NB4 (cell line): Measurements from ENCODE around the gene PPID.
A peak's percentile ranks its signal among the peaks of the same experiment; 100 is the strongest.
"Not testable (repeated sequence)": the region's sequence is repeated elsewhere in the genome, so short reads cannot be mapped to it uniquely, and the experiment has no call there.

ENCODE experiments used
- DNase-seq: peaks from one replicate; pipeline ENCODE4 v3.0.0; 2010; ENCODE audit warnings: low read depth
- H3K4me3 ChIP-seq: one replicate; pipeline ENCODE4 v1.5.1; 2011; ENCODE audit warnings: mild to moderate bottlenecking, low read depth, low read length, moderate library complexity
- CTCF ChIP-seq: IDR thresholded peaks from one replicate; pipeline ENCODE4 v1.5.1; 2012; ENCODE audit warnings: low read depth, low read length
- MAX ChIP-seq: IDR thresholded peaks from 2 replicates; pipeline ENCODE4 v1.6.1; 2011; ENCODE audit warnings: low read depth, low read length
- MYC ChIP-seq: IDR thresholded peaks from 2 replicates; pipeline ENCODE4 v1.6.1; 2011; ENCODE audit warnings: low read depth, low read length
- POLR2A ChIP-seq: IDR thresholded peaks from 2 replicates; pipeline ENCODE4 v1.6.1; 2011; ENCODE audit warnings: mild to moderate bottlenecking; ENCODE audit not compliant: insufficient read length; ENCODE audit errors: extremely low read depth

Gene PPID

DNA sequence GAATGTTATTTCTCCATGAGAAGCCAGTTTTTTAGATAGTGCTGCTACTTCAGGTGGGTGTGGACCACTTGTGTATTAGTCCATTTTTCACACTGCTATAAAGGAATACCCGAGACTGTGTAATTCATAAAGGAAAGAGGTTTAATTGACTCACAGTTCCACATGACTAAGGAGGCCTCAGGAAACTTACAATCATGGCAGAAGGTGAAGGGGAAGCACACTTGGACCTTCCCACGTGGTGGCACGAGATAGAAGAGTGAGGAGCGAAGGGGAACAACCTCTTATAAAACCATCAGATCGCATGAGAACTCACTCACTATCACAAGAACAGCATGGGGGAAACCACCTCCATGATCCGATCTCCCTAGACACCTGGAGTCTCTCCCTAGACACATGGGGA is 3.4 kb upstream of the PPID start:
- no peak overlapping the region for H3K4me3 ChIP-seq
- TF ChIP-seq MAX, result no peak
- TF ChIP-seq MYC, result no peak
- TF ChIP-seq CTCF, result no peak
- no peak for TF ChIP-seq POLR2A
- DNase-seq, result no peak

DNA sequence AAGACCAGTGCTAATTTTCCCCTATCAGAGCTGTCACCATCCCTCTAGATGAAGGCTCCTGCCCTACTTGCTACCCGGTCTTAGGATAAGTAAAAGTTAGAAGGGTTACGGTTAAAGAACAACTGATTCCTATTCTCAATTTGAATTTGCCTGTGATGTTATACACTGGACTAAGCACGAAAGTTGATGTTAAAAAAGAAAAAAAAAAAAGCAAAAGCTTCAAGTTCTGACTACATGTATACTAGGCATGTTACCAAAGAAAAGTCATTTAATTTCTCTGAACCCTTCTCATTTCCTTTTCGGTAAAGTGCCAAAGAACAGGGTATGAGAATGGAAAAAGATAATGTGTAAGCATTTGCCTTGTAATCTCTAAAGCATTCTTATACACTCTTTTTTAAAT is 1.4 kb upstream of the PPID start:
- DNase-seq, result no peak
- no peak overlapping the region for H3K4me3 ChIP-seq
- TF ChIP-seq MAX, result no peak
- no peak for TF ChIP-seq CTCF

DNA sequence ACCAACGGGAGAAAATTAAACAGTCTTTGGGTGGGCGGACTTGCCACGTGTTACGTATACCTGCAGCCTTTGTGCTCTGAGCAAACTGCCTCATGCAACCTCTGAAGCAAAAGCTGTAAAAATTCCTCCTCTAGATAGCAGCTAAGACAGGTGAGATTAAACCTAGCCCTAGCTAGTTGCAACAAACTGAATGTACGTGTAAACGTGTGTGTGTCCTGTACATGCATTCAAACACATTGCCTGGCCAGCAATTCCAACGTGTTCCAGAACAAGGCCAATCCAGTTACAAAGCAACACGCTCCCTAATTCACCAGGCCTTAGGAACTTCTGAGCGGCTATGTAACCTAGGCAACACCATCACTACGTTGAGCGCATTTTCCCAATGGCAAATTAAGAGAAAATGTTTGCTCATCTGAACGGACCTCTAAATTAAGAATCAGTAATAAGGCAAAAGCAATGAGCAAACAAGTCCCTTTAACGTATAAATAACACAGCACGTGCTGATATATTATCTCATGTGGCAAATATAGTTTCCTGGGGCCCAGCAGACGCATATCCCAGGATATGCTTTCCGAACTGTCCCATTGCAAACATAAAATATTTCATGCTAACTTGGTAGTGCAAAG is 792 bp downstream of the PPID start:
- TF ChIP-seq MAX (no peak), MYC (no peak), POLR2A (no peak), CTCF (no peak)
- DNase-seq, result peak; percentile 24
- peak overlapping the region; percentile 97 for H3K4me3 ChIP-seq

DNA sequence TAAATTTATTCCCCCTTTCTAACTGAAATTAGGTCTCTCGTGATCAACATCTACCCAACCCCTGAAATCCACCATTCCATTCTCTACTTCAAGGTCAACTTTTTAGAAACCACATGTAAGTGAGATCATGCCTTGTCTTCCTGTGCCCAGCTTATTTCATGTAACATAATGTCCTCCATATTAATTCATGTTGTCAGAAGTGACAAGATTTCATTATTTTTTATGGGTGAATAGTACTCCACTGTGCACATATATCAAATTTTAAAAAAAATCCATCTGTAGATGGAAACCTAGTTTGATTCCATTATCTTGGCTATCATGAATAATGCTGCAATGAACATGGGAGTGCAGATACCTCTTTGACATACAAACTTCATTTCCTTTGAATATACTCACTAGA is 1.5 kb downstream of the PPID start:
- peak overlapping the region; percentile 97 for H3K4me3 ChIP-seq
- DNase-seq, result no peak
- no peak for TF ChIP-seq MYC
- TF ChIP-seq POLR2A, result no peak
- TF ChIP-seq MAX, result no peak
- TF ChIP-seq CTCF, result no peak

DNA sequence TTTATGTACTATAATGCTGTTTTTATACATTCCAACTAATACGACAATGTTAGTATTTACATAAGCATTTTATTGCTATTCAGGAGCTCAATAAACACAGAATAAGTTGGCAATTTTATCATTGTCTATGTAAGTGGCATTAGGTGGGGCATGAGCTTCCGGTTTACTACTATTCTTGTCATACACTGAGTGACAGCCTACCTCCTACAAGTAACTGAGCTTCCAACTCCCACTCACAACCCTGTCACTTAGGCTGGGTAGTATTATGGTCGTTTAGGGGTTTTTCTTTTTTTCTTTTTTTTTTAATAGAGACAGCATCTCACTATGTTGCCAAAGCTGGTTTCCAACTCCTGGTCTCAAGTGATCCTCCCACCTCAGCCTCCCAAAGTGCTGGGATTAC is 7.4 kb downstream of the PPID start:
- TF ChIP-seq MYC (no peak), MAX (no peak), POLR2A (no peak), CTCF (no peak)

GRCh38 chr4:158714937-158715336 is 8.3 kb downstream of the PPID start:
- no peak overlapping the region for H3K4me3 ChIP-seq
- no peak for TF ChIP-seq POLR2A
- no peak for TF ChIP-seq CTCF
- TF ChIP-seq MAX, result no peak
- TF ChIP-seq MYC, result no peak
- DNase-seq, result no peak

More for the DNA sequence above, 7.4 kb downstream of the PPID start:
- H3K4me3 ChIP-seq, result no peak overlapping the region
- no peak for DNase-seq

DNA sequence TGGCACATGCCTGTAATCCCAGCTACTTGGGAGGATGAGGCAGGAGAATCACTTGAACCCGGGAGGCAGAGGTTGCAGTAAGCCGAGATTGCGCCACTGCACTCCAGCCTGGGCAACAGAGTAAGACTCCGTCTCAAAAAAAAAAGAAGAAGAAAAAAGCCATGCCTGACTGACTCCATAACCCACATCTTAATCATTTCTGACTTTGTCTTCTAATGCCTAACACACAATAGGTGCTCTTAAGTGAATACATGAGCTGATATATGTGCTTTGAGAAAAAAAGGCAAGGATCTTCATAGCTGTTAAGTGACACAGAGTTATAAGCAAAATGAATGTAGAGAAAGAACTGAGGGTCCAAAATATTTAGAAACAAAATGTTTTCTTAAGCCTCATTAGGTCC is 10.6 kb downstream of the PPID start:
- not testable (repeated sequence) for DNase-seq, H3K4me3 ChIP-seq
